Common myeloid progenitor, CD34-positive (primary cell): ENCODE results near the gene CSK. TPM values are rescaled to one million over a fixed set of nuclear protein-coding genes. Genes with fewer than 3 reads are reported as not detected.
A peak's percentile ranks its signal among the peaks of the same experiment; 100 is the strongest.
"Not testable (repeated sequence)": the region's sequence is repeated elsewhere in the genome, so short reads cannot be mapped to it uniquely, and the experiment has no call there.

Experiments used
- CTCF ChIA-PET: fragments of 350-600 bp; sonication (Branson Sonifier 250); formaldehyde crosslinking; loops from one replicate; lab custom pipeline; 2021; ENCODE audit warnings: antibody characterized with exemption; lab: Charles Lee
- POLR2A ChIA-PET: fragments of 350-600 bp; sonication (Branson Sonifier 250); formaldehyde crosslinking; loops from one replicate; lab custom pipeline; 2021; ENCODE audit warnings: antibody characterized with exemption; lab: Charles Lee
- DNase-seq, 3 donors: peaks; one replicate each; pipeline versions ENCODE4 v3.0.0 to v3.0.0-alpha.2; 2013
- H3K27ac ChIP-seq, 2 experiments: 1 replicate in 1 of 2; 2 replicates in 1 of 2; pipeline ENCODE4 v1.7.0; 2013; ENCODE audit warnings: inconsistent platforms in 2 of 2, low read length in 2 of 2, mild to moderate bottlenecking in 2 of 2, low read depth in 1 of 2, moderate library complexity in 1 of 2; ENCODE audit not compliant: severe bottlenecking in 2 of 2, insufficient read depth in 1 of 2, poor library complexity in 1 of 2
- H3K27me3 ChIP-seq, 5 experiments: replicated peaks in 2 of 5; 1 replicate in 3 of 5; 2 replicates in 2 of 5; pipeline versions ENCODE4 v1.6.1 to v1.7.0; 2013; ENCODE audit warnings: low read length in 4 of 5, mild to moderate bottlenecking in 2 of 5, moderate library complexity in 2 of 5, inconsistent platforms in 1 of 5; ENCODE audit not compliant: insufficient read depth in 5 of 5, control insufficient read depth in 4 of 5
- H3K36me3 ChIP-seq, 4 experiments: 1 replicate in 2 of 4; 2 replicates in 2 of 4; pipeline versions ENCODE4 v1.6.1 to v1.7.0; 2013; ENCODE audit warnings: low read length in 3 of 4, control low read depth in 1 of 4, mild to moderate bottlenecking in 1 of 4; ENCODE audit not compliant: control insufficient read depth in 4 of 4, insufficient read depth in 4 of 4
- H3K4me1 ChIP-seq, 4 experiments: 1 replicate in 3 of 4; 2 replicates in 1 of 4; pipeline versions ENCODE4 v1.6.1 to v1.7.1; 2013; ENCODE audit warnings: low read length in 3 of 4, mild to moderate bottlenecking in 3 of 4, control low read depth in 1 of 4, inconsistent platforms in 1 of 4, moderate library complexity in 1 of 4; ENCODE audit not compliant: control insufficient read depth in 4 of 4, insufficient read depth in 4 of 4; ENCODE audit errors: control extremely low read depth in 1 of 4
- H3K4me3 ChIP-seq, 7 experiments: 1 replicate in 4 of 7; 2 replicates in 3 of 7; pipeline versions ENCODE4 v1.5.1 to v1.7.0; 2013; ENCODE audit warnings: mild to moderate bottlenecking in 7 of 7, low read length in 6 of 7, moderate library complexity in 6 of 7, inconsistent platforms in 2 of 7, low read depth in 2 of 7, control low read depth in 1 of 7; ENCODE audit not compliant: insufficient read depth in 4 of 7, control insufficient read depth in 1 of 7; ENCODE audit errors: extremely low read depth in 1 of 7
- H3K9me3 ChIP-seq, 5 experiments: 1 replicate in 4 of 5; 2 replicates in 1 of 5; pipeline versions ENCODE4 v1.6.1 to v1.7.1; 2013; ENCODE audit warnings: low read length in 4 of 5, mild to moderate bottlenecking in 2 of 5, inconsistent platforms in 1 of 5, low read depth in 1 of 5, moderate library complexity in 1 of 5; ENCODE audit not compliant: control insufficient read depth in 4 of 5, insufficient read depth in 2 of 5; ENCODE audit errors: control extremely low read depth in 1 of 5
- WGBS: methylation state at CpG from one replicate; pipeline ENCODE4 v1.1.5; 2013; ENCODE audit not compliant: insufficient coverage; 5-methylcytosine and 5-hydroxymethylcytosine counted together
- polyA plus RNA-seq: library from polyadenylated mRNA; unstranded; fragments of 120-200 nt; gene quantifications from one replicate; pipeline ENCODE4 v1.2.1, GENCODE V29; 2013

The CSK gene
- 79.3 TPM for polyA plus RNA-seq

GRCh38 chr15:74781431-74782258 lies at the start of gene CSK:
TSS of gene CSK (plus strand) at chr15:74782080. CDS start at chr15:74798298, 16,218 bp downstream.
- peak within 1 kb of the TSS; percentile 59 to 97 (median 86) for H3K4me3 ChIP-seq
- H3K9me3 ChIP-seq = no peaks in the 10 kb centered on the region
- no peaks in the 10 kb centered on the region for H3K27me3 ChIP-seq
- H3K36me3 ChIP-seq = peaks cover 0 to 26% (median 1%) of the 10 kb centered on the region in 4 experiments
- DNase-seq = peak; percentile 72 to 84 (median 81)
- ChIA-PET CTCF (interaction anchor here (0.6 to 31.5 kb wide), 5 partner anchors 10 to 410 kb away, joined by 3 to 1027 read pairs (median 126); no protein-coding TSS in a partner anchor), POLR2A (interaction anchor here (0.8 to 4.2 kb wide), 4 partner anchors 10 to 19 kb away, joined by 3 to 31 read pairs (median 4); no protein-coding TSS in a partner anchor)
- H3K4me1 ChIP-seq = peaks cover 34 to 91% (median 91%) of the 10 kb centered on the region in 4 experiments
- WGBS = under 1% methylated on average over 68 of the region's 74 CpGs
- peak within 1 kb of the TSS; percentile 75 to 89 for H3K27ac ChIP-seq

- peaks cover 0 to 15% (median 2%) of the 10 kb centered on the region in 4 experiments for H3K4me1 ChIP-seq
- no peak overlapping the region for H3K4me3 ChIP-seq
- CTCF ChIA-PET = interaction anchor here (1.2 kb wide), 1 partner anchor 98 kb away, joined by 6 read pairs; no protein-coding TSS in a partner anchor
- POLR2A ChIA-PET = no interaction called here
- H3K36me3 ChIP-seq = no peaks in the 10 kb centered on the region
- peaks cover 0 to 3% (median 0%) of the 10 kb centered on the region in 5 experiments for H3K27me3 ChIP-seq
- 100% methylated on average over 4 of the region's 5 CpGs for WGBS
- no peak for DNase-seq
- H3K27ac ChIP-seq = no peak overlapping the region
- no peaks in the 10 kb centered on the region for H3K9me3 ChIP-seq
Measured at GRCh38 chr15:74732846-74733245, 49.0 kb upstream of the CSK start.

GRCh38 chr15:74733269-74733668 lies 48.6 kb upstream of the CSK start:
- H3K4me1 ChIP-seq = peaks cover 0 to 15% (median 2%) of the 10 kb centered on the region in 4 experiments
- H3K4me3 ChIP-seq = no peak overlapping the region
- DNase-seq = no peak
- H3K27ac ChIP-seq = no peak overlapping the region
- 100% methylated on average over 1 of the region's 3 CpGs for WGBS
- CTCF ChIA-PET = no interaction called here
- POLR2A ChIA-PET = no interaction called here
- H3K9me3 ChIP-seq = peaks cover 0 to 3% (median 0%) of the 10 kb centered on the region in 5 experiments
- no peaks in the 10 kb centered on the region for H3K27me3 ChIP-seq
- H3K36me3 ChIP-seq = no peaks in the 10 kb centered on the region

GRCh38 chr15:74735305-74735704 lies 46.6 kb upstream of the CSK start:
- ChIA-PET CTCF (interaction anchor here (1.1 to 1.6 kb wide), 2 partner anchors 8 to 26 kb away, joined by 3 read pairs; no protein-coding TSS in a partner anchor), POLR2A (no interaction called here)

GRCh38 chr15:74738239-74738638 lies 43.6 kb upstream of the CSK start:
- H3K27me3 ChIP-seq, H3K4me1 ChIP-seq, H3K36me3 ChIP-seq, POLR2A ChIA-PET, H3K4me3 ChIP-seq, H3K9me3 ChIP-seq, H3K27ac ChIP-seq: not testable (repeated sequence)
- CTCF ChIA-PET = interaction anchor here (0.6 kb wide), 1 partner anchor 206 kb away, joined by 5 read pairs; no protein-coding TSS in a partner anchor
- 89% methylated on average over 2 of the region's 5 CpGs for WGBS
- peak in 2 of 3 donors; percentile 38 to 63 for DNase-seq

More at GRCh38 chr15:74735305-74735704, 46.6 kb upstream of the CSK start:
- WGBS = no CpG with 5 or more reads among the region's 3 CpGs
- H3K4me1 ChIP-seq = peaks cover 0 to 10% (median 2%) of the 10 kb centered on the region in 4 experiments
- H3K27me3 ChIP-seq = no peaks in the 10 kb centered on the region
- no peak overlapping the region for H3K4me3 ChIP-seq
- no peak for DNase-seq
- no peak overlapping the region for H3K27ac ChIP-seq
- H3K9me3 ChIP-seq = peaks cover 0 to 3% (median 0%) of the 10 kb centered on the region in 5 experiments
- no peaks in the 10 kb centered on the region for H3K36me3 ChIP-seq

- Histone ChIP-seq H3K4me3 (no peak overlapping the region), H3K27ac (no peak overlapping the region), H3K36me3 (no peaks in the 10 kb centered on the region), H3K4me1 (no peaks in the 10 kb centered on the region), H3K9me3 (peaks cover 0 to 5% (median 4%) of the 10 kb centered on the region in 5 experiments), H3K27me3 (peaks cover 0 to 6% (median 0%) of the 10 kb centered on the region in 5 experiments)
- CTCF ChIA-PET = interaction anchor here (1.1 kb wide), 1 partner anchor 29 kb away, joined by 3 read pairs; no protein-coding TSS in a partner anchor
- no peak for DNase-seq
- WGBS = 97% methylated on average over 5 of the region's 5 CpGs
- POLR2A ChIA-PET = no interaction called here
Measured at GRCh38 chr15:74742422-74742821, 39.5 kb upstream of the CSK start.
